ENCODE results near the gene CAMTA1.
"Not testable (repeated sequence)": the region's sequence is repeated elsewhere in the genome, so short reads cannot be mapped to it uniquely, and the experiment has no call there.

Gene CAMTA1

DNA sequence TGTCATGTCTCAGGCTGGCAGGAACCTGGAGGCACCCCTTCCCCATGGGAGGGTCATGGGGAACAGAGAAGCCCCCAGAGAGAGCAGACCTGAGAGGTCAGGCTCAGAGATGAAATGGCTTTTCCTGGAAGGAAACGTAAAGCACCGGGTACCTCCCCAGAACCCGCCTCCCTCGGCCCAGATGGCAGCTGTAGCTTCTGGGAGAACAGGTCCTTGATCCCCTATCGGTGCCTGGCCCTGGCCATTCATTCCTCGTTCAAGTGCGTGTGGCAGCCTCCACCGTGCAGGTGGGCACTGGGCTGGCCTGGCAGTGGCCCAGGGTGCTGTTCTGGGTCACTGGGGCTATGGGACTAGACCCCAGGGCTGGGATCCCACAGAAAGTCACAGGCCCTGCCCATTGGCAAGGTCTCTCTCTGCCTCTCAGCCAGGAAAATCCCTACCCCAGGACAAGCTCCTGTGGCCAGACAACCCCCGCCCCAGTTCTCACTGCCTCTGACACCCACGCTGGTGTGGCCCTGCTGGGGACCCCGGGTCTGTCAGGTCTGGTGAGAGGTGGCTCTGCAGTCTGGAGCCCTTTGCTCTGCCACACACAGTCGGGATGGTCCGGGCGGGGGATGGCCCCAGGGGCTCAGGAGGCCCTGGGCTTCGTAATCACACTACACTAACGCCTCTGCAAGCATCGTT lies 802.7 kb downstream of the CAMTA1 start:
- DNase-seq = no peak

DNA sequence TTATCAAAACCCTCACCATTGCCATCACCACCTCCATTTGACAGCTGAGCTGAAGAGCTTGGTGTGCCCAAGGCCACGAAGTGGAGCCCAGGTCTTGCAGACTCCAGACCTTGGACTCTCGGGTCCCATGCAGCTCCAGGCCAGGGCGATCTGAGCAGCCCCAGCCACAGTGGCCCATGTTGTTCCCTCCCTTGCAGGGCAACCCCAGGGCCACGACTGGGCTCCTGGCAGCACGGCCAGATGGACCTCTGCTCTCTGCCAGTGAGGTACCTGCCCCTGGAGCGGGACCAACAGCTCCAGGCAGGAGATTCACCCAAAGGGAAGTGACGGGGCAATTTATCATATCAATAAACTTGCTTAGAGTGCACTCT lies 803.2 kb downstream of the CAMTA1 start:
- DNase-seq = no peak

DNA sequence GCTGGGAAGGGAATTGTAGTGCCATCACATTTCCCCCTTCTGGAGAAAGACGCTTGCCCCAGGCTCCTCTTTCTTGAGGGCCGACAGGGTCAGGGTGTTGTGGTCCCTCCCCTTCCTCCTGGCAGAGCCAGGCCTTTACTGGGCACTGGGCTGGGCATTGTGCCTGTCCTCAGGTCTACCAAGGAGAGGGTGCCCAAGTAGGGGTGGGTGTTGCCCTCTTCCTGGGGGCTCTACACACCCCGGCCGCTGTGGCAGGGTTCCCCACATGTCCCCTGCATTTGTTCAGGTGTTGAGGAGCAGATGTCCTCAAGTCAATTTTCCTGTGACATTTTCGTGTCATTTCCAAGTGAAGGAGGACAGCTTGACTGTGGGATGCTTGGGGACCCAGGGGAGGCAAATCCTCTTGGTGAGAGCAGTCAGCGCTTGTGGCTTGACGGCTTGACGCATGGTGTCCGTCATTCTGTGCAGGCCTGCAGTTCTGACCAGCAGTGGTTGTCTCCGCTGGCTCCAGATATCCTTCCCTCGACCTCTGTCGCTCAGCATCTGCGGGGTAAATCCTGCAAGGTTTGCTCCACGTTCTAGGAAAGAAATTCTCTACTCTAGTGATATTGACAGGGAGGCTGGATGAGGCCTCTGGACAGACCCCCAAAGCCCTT lies 804.0 kb downstream of the CAMTA1 start:
- DNase-seq = no peak

DNA sequence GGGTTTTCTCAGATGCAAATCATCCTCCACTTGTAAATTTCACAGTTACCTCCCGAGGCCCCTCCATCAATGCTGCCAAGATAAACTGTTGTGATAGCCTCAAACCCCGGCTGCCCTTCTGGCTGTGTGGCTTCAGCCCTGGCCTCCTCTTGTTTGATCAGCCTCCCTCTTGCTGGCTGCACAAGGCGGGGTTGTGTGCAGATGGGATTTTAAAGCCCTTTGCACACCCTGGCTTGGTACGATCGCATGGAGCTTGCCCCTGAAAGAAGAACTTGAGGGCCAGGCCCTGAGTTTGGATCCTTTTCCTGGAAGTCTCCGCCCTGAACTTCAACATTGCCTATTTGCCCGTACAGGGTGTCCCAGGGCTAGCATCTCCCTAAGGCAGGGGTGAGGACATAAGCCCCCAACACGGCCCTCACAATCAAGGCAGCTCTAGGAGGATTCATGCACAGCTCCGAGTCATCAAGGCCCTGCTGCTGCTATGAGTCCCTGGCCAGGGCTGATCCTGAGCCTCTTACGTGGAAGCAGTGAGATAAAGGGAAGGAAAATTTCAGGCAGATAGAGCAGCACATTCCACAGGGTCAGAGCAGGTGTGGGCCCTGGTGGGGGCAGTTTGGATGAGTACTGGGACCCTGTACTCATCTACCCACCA lies 804.6 kb downstream of the CAMTA1 start:
- no peak for DNase-seq

DNA sequence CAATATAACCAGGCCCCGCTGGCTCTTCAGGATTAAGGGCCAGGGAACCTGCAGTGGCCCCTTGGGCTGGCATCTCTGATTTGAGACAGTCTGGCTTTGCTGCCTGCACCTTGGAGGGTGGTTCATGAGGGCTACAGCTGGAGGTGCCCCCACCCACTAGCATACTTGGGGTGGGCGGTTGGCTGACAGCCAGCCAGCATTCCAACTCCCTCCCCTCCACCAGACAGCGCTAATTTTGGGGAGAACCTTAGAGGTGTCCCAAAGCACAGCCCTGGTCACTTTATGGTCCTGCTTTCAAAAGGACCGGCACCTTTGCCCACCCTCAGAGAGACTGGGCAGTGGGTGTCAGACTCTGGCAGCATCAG lies 805.2 kb downstream of the CAMTA1 start:
- DNase-seq = no peak

DNA sequence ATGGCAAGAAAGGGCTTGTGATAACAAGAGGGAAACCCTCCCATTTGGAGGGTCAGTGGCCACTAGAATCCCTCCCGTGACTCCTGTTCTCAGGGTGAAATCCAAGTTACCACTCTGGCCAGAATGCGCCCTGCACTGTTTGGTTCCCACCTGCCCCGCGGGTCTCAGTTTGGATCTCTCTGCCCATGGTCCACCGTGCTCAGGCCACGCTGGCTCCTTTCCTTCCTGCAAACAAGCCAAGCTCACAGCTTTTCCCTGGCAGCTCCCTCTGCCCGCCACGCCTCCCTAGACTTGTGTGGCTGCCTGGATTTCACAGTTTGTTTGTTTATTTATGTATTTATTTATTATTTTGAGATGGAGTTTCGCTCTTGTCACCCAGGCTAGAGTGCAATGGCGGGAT lies 806.3 kb downstream of the CAMTA1 start:
- no peak for DNase-seq

DNA sequence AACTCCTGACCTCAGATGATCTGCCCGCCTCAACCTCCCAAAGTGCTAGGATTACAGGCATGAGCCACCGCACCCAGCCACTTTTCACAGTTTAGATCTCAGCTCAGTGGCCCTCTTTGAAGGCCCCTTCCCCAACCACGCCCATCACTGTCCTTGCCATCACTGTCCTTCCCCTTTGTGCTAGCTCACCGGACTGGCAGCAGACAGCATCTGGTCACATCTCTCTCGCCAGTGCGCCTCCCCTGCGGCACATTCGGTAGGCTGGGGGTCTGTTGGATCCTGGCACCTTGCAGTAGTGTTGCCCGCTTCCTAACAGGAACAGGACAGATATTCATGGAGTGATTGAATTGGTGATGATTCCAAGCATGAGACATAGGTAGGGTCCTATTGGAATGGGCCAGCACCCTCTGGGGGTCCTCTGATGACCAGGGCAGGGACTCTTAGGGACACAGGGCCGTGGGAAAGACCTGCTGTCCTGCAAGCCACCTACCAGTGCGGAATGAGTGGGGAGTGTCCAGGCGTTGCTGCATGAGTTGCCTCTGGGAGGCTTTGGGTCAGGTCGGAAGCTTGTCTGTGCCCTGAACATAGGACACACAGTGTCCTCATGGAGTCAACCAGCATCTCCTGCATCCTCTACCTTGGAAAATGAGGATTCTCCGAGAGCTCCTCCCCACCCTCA lies 807.0 kb downstream of the CAMTA1 start:
- no peak for DNase-seq

DNA sequence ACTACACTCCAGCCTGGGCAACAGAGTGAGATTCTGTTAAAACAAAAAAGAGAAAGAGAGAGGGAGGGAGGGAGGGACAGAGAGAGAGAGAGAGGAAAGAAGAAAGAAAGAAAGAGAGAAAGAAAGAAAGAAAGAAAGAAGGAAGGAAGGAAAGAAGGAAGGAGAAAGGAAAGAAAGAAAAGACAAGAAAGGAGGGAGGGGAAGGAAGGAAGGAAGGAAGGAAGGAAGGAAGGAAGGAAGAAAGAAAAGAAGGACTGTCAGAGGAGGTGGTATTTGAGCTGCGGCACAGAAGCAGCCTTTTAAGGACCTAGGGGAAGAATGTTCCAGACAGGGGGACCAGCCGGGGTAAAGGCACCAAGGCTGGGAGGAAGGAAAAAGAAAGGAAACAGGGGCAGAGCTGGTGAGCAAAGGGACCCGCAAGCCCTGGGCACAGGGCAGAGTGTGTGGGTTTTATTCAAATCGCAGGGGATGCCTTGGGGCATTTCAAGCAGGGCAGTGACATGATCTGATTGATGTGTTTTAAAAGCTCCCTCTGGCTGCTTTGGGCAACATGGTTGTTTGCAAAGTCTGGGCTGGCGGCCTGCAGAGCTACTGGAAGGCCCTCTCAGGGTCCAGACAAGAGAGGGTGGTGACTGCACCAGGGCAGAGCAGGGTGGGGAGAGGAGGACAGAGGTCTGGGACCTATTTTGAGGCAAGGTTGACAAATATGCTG lies 808.9 kb downstream of the CAMTA1 start:
- DNase-seq = no peak

DNA sequence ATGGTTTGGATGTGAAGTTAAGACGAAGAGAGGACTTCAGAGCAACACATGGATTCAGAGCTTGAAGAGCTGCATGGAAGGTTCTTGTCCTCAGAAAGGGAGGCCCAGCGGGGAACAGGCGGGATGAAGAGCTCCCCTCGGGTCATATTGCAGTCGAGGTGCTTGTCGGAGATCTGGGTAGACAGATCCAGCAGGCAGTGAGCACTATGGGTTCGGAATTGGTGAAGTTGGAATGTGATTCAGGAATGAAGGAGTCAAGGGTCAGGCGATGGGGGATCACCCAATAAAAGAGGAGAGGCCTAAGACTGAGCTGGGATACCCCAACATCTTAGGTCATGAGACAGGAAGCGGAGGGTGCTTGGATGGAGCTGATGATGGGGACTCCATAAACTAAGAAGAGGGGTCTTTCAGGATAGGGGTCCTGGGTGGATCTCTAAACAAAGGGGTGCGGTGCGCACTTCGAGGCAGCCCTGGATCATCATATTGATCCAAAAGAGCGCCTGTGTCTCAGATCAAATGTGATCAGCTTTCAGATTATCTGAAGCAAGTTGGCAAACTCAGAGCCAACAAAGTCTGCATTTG lies 809.6 kb downstream of the CAMTA1 start:
- no peak for DNase-seq

DNA sequence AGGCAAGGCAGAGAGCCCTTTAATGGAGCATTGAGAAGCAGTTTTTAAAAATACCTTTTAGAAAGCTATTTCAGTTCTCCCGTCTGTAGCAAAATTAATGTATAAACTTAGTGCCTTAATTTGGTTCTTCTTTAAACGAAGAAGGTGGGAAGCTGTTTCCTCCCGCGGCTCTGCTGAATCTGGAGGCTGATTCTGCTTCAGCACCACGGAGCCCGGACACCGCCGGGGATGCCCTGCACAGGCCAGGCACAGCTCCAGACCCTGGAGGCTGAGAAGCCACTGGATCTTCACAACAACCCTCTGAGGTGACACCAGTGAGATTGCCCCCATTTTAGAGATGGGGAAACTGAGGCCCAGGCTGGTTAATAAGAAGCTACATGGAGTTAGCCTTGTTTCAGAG lies 810.1 kb downstream of the CAMTA1 start:
- no peak for DNase-seq

DNA sequence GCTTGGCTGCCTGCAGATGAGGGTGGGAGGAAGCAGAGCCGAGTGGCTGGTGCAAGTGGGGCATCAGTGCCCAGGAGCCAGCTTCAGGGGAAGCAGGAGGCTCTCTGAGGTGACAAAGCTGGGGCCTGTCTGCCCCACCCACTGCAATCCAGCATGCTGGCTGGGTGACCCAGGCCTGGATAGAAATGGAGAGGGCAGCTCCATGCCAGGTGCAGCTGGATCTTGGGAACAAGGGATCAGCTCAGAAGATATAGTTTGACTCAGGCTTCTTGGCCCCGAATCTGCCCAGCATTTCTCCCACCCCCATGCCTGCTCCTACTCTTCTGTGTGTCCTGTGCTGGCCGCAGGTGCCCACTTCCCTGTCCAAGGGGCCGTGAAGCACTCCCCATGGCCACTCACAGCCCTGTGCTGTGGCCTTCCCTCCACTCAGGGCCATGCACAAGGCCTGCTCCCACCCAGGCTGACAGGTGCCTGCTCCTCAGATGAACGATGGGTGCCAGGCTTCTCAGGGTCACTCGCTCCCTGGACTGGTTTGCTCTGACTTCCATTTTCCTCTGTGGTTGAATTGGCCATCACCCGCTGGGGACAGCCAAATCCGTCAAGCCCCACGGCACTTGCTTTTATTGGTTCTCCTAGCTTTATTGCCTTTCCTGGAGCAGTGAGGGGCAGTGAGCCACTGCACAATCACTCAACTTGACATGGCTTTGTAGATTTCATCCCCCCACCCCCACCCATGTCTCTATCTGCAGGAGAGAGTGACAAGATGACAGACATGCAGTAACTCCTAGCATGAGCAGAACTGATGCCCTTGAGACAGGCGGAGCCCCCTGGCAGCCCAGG lies 811.1 kb downstream of the CAMTA1 start:
- DNase-seq = no peak

DNA sequence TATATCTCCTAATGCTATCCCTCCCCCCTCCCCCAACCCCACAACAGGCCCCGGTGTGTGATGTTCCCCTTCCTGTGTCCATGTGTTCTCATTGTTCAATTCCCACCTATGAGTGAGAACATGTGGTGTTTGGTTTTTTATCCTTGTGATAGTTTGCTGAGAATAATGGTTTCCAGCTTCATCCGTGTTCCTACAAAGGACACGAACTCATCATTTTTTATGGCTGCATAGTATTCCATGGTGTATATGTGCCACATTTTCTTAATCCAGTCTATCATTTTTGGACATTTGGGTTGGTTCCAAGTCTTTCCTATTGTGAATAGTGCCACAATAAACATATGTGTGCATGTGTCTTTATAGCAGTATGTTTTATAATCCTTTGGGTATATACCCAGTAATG lies 812.8 kb downstream of the CAMTA1 start:
- DNase-seq = not testable (repeated sequence)

DNA sequence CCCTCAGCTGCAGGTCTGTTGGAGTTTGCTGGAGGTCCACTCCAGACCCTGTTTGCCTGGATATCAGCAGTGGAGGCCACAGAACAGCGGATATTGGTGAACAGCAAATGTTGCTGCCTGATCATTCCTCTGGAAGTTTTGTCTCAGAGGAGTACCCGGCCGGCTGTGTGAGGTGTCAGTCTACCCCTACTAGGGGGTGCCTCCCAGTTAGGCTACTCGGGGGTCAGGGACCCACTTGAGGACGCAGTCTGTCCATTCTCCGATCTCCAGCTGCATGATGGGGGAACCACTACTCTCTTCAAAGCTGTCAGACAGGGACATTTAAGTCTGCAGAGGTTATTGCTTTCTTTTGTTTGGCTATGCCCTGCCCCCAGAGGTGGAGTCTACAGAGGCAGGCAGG lies 819.7 kb downstream of the CAMTA1 start:
- not testable (repeated sequence) for DNase-seq

DNA sequence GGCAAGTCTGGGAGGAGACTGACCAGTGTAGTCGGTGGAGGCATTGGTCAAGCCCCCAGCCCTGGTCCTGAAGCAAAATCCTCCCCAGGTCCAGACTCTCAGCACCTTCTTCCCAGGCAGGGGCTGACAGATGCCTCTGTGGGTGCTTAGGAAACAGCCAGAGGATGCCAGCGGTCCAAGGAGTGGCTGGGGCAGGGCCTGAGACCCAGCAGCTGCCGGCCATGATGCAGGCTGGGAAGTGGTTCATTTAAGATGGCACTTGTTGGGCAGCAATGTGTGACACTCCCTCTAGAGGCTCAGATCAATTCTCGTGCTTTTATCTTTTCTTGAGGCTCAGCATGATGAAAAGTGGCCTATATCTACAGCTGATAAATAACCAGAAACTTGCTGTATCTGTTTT lies 820.8 kb downstream of the CAMTA1 start:
- DNase-seq = no peak

DNA sequence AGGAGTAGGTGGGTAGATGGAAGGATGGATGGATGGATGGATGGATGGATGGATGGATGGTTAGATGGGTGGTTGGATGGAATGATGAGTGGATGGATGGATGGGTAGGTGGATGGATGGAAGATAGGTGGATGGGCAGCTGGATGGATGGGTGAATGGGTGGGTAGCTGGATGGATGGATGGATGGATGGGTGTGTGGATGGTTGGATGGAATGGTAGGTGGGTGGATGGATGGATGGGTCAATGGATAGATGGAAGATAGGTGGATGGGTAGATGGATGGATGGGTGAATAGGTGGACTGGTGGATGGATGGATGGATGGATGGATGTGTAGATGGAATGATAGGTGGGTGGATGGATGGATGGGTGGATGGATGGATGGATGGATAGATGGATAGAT lies 821.8 kb downstream of the CAMTA1 start:
- DNase-seq = no peak

DNA sequence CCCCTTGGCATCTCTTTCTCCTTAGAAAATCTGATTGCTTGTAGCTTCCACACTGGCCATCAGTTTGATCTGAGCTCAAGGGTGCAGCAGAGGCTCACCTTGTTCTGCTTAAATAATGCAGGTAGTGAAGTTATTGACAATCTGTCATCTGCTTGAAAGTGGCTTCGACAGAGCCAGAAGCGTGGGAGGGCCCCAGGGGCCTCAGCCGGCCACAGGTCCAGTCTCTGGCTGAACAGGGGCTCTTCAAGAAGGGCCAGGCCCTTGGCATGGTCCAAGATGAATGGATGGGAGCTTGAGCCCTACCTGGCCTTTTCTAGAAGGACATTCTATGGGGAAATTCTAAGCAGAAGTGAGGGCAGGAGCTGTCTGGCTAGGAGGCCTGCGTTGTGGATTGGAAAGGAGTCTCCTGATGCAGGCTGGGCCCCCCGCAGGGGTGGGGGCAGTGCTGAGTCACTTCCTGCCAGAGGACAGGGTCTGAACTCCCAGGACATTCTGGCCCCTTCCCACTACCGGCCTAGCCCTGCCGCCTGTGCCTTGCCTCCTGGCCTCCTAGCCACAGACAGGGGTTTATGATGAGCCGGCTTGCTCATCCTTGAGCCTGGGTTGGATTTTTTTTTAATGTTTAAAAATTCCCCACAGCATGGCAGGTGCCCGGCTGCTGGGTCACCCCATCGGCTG lies 823.5 kb downstream of the CAMTA1 start:
- no peak for DNase-seq

DNA sequence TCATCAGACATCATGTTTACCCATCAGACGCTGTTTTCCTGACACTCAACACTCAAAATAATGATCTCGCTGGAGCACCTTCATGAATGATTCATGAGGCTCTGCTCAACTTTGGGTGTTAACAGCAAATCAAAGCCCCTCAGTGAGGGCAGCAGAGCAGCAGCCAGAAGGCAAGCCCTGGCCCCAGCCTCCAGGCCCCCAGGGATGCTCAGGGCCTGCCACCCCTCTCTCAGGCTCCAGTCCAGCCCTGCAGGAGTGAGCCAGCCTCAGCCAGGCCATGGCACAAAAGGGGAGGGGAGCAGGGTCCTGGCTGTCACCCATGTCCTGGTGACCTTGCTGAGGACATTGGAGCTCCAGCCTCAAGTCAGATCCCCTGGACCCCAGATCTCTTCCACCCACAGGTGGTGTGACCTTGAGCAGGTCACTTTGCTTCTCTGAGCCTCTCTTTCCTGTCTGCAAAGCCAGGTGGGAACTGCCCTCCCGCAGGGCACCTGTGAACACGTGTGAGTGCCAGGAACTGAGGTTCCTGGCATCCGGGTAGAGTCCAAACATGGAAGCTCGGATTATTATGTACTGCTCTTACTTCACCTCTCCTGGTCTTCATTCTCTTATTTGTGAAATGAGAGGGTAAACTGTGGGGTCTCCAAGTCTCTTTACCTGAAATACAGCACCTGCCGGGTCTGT lies 824.2 kb downstream of the CAMTA1 start:
- no peak for DNase-seq

DNA sequence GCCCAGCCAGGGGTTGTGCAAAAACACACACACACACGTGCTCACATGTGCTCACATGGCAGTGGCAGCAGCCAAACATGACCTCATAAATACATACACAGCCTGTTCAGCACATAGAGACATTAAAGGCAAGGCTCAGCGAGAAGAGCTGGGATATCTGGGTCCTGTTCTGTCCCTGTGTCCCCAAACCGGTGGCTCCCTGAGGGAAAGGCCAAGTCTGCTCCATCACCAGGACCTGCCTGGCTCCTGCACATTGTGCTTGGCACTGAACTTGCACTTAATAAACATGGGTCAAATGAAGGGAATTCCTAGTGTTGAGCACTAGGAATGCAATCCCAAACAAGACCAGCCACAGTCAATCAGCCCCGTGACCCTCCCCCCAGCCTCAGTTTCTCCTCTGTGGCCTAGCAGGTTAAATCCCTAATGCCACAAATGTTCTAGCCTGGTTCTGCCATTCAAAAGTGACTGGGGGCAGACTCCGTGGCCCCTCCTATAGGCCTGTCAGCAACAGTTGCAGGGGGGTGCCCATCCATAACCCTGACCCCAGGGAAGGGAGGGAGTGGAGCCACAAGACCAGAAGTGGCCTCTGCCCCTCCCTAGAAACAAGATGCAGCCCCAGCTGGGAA lies 825.0 kb downstream of the CAMTA1 start:
- DNase-seq = no peak

DNA sequence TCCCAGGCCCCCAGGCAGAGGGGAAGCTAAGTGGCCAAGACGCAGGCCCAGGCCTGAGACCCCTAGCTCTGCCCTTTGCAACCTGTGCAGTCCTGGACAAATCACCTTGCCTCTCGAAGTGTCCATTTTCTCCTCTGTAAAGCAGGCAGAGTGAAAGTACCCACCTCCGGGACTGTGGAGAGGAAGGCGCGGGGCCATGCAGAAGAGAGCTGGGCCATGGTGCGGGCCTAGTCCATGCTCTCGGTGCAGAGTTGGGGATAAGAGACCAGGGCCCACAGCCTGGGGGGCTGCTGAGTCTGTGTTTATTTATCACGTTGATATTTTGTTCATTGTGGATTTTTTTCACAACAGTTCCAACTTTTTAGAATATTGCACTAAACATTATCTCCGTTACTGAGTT lies 825.7 kb downstream of the CAMTA1 start:
- no peak for DNase-seq

DNA sequence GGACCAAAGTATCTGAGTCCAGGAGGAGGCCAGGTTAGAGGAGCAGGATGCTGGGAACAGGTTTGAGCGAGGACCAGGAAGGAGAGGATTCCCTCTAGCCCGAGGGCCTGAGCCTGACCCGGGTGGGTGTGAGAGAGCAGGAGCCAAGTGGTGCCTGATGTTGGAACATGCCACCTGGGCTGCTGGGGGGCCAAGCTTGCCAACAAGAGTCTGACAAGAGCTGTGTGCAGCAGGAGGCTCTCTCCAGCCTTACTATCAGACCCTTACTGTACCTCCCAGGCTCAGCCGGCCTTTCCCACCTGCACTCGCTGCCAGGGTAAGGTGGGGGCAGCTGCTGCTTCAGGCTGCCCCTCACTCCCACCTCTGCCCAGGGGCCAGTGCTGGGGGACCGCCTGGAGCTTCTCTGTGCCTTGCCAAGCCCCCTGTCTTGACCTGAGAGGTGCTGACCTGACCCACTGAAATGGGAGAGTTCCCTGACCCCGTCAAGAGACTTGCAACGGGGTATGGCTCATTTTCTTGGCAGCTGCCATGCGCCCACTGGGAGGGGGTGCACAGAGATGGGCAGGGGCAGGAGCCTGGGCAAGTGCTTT lies 826.3 kb downstream of the CAMTA1 start:
- DNase-seq = no peak

Data from bone marrow (tissue), 2 donors.